Cerebellar nuclear complex (tissue), 1 donor: ENCODE results near the gene SLC13A3.

Experiments
- DNase-seq, 2 experiments: peaks; one replicate each; lab custom pipeline; 2025; lab: John Stamatoyannopoulos, UW

SLC13A3 gene

GRCh38 chr20:46575937-46576461, 75.3 kb downstream of the SLC13A3 start:
- DNase-seq: no peak

GRCh38 chr20:46575394-46575793, 75.9 kb downstream of the SLC13A3 start:
- no peak for DNase-seq

GRCh38 chr20:46573788-46574584, 77.3 kb downstream of the SLC13A3 start:
- no peak for DNase-seq

- no peak for DNase-seq
Observed at GRCh38 chr20:46573234-46573633, 78.0 kb downstream of the SLC13A3 start.

- no peak for DNase-seq
Observed at GRCh38 chr20:46572790-46573189, 78.5 kb downstream of the SLC13A3 start.

GRCh38 chr20:46572153-46572552, 79.1 kb downstream of the SLC13A3 start:
- no peak for DNase-seq

GRCh38 chr20:46571418-46571817, 79.8 kb downstream of the SLC13A3 start:
- no peak for DNase-seq

GRCh38 chr20:46570956-46571355, 80.3 kb downstream of the SLC13A3 start:
- no peak for DNase-seq

- no peak for DNase-seq
Observed at GRCh38 chr20:46569961-46570360, 81.3 kb downstream of the SLC13A3 start.

GRCh38 chr20:46568570-46569129, 82.6 kb downstream of the SLC13A3 start:
- DNase-seq: peak; percentile 68 to 92

GRCh38 chr20:46566125-46566524, 85.1 kb downstream of the SLC13A3 start:
- no peak for DNase-seq

GRCh38 chr20:46564241-46564957, 86.9 kb downstream of the SLC13A3 start:
- DNase-seq: no peak

- DNase-seq: no peak
Observed at GRCh38 chr20:46563860-46564221, 87.4 kb downstream of the SLC13A3 start.

- no peak for DNase-seq
Observed at GRCh38 chr20:46563170-46563859, 87.9 kb downstream of the SLC13A3 start.

GRCh38 chr20:46562373-46563169, 88.7 kb downstream of the SLC13A3 start:
- peak in 1 of 2 experiments; percentile 62 for DNase-seq

- DNase-seq: no peak
Observed at GRCh38 chr20:46562009-46562372, 89.3 kb downstream of the SLC13A3 start.

- no peak for DNase-seq
Observed at GRCh38 chr20:46559685-46560440, 91.4 kb downstream of the SLC13A3 start.

GRCh38 chr20:46559001-46559400, 92.3 kb downstream of the SLC13A3 start:
- no peak for DNase-seq

GRCh38 chr20:46558511-46558959, 92.7 kb downstream of the SLC13A3 start:
- DNase-seq: no peak

- no peak for DNase-seq
Observed at GRCh38 chr20:46557231-46557956, 93.9 kb downstream of the SLC13A3 start.
